Activated T-cell treated with anti-CD3 and anti-CD28 coated beads for 1 hour (primary cell): ENCODE data around the gene AKAP9.
"Not testable (repeated sequence)": the region's sequence is repeated elsewhere in the genome, so short reads cannot be mapped to it uniquely, and the experiment has no call there.

Source experiments
- DNase-seq: peaks from one replicate; pipeline ENCODE4 v3.0.0-alpha.2; 2020; ENCODE audit warnings: low read depth

AKAP9 gene

DNA sequence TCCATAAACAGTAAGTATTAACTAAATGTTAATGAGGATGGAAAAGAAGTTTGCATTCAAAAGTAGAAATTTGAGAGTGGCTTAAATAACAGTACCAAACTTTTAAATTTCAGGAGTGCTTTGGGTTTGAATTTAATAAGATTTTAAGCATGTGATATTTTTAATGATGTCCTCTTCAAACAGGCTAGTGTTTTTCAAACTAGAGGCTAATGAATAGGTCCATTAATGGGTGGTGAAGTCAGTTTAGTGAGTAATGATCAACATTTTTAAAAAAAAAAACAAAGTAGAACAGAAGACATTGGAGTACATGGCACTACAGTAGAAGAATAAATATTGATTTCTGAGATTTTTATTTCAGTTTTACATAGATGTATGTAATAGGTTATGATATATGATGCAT is 72.9 kb downstream of the AKAP9 start:
- DNase-seq, result no peak

- DNase-seq, result no peak
Measured at GRCh38 chr7:92020636-92021035, 80.0 kb downstream of the AKAP9 start.

GRCh38 chr7:92025260-92025659 is 84.6 kb downstream of the AKAP9 start:
- DNase-seq, result no peak

DNA sequence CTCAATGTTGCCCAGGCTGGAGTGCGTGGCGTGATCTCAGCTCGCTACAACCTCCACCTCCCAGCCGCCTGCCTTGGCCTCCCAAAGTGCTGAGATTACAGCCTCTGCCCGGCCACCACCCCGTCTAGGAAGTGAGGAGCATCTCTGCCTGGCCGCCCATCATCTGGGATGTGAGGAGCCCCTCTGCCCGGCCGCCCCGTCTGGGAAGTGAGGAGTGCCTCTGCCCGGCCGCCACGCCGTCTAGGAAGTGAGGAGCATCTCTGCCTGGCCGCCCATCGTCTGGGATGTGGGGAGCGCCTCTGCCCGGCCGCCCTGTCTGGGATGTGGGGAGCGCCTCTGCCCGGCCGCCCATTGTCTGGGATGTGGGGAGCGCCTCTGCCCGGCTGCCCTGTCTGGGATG is 86.0 kb downstream of the AKAP9 start:
- not testable (repeated sequence) for DNase-seq

GRCh38 chr7:92027128-92027527 is 86.5 kb downstream of the AKAP9 start:
- not testable (repeated sequence) for DNase-seq

GRCh38 chr7:92028226-92028625 is 87.6 kb downstream of the AKAP9 start:
- no peak for DNase-seq

DNA sequence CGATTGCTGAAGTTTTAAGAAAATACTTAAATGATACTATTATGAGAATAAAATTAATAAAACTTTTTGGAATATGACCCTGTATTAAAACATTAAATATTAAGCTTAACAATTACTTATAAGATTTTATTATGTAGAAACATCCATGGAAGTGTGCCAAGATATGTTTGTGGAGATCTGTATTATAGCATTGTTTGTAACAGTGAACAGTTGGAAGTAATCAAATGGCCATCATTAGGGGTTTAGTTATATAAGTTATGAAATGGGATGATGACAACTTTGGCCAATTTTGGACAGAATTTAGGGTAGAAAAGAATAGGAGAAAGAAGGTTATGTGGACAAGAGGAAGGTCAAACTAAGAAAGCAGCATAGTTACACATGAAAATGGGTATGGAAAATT is 88.0 kb downstream of the AKAP9 start:
- no peak for DNase-seq

DNA sequence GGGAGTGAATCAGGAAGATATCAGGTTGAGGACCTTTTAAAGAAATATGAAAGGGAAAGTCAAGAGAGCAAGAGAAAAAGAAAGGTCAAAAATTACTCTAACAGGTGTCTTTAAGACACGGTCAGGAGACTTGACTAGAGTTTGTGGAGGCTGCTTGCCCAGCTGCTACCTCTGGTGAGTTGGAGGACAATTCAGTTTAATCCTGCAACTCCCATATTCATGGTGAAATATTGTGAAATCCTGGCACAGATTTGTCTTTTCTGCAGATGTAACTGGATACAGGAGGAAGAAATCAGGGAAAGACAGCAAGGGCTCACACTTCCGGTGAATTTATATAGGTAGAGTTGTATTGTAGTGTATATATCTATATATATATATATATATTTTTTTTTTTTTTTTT is 93.5 kb downstream of the AKAP9 start:
- no peak for DNase-seq

GRCh38 chr7:92035576-92035975 is 94.9 kb downstream of the AKAP9 start:
- DNase-seq, result no peak

DNA sequence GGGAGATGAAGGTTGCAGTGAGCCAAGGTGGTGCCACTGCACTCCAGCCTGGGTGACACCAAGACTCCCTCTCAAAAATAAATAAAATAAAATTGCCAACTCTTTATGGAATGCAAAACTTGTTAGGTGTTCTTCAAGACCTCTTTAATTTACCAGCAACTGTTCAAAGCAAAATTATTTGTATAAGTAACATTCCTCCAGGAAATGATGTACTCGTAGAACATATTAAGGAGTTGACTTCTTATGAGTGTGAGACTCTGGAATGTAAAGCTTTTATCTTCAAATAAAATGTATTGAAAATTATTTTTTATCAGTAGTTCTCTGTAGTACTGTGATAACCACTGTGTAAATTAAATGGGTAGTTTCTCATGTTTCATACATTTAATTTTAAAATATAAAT is 99.2 kb downstream of the AKAP9 start:
- no peak for DNase-seq

GRCh38 chr7:92042056-92042737 is 101.5 kb downstream of the AKAP9 start:
- no peak for DNase-seq

- no peak for DNase-seq
Measured at GRCh38 chr7:92043098-92043497, 102.4 kb downstream of the AKAP9 start.

- no peak for DNase-seq
Measured at GRCh38 chr7:92043637-92044036, 103.0 kb downstream of the AKAP9 start.

DNA sequence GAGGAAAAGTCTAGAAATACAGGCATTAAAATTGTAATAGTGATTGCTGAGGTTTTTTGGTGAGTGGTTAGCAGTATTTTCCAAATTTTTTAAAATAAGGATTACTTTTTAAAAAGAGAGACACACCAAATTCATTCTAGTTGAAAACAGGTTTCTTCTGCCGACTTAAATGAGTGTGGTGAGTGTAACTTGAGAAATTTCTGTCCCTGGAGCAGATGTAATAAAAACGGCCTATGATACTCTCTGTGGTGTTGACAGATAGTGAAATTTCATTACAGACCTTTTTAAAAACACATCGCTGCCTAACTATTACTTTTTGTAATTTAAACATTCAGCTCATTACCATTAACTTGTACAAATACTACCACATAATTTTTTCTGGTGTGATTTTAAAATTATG is 103.5 kb downstream of the AKAP9 start:
- DNase-seq, result no peak

DNA sequence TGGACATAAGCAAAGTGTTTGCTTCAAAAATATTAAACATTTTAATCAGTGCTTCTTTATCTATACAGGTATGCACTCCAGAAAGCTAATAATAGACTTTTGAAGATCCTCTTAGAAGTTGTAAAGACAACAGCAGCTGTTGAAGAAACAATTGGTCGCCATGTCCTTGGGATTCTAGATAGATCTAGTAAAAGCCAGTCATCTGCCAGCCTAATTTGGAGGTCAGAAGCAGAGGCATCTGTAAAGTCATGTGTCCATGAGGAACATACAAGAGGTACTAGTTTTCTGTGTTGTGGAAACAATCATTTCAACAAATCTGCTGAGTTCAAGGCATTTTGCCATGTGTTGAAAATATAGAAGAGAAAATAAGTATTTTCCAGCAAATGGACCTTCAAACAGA is 104.3 kb downstream of the AKAP9 start:
- no peak for DNase-seq

GRCh38 chr7:92051655-92052054 is 111.0 kb downstream of the AKAP9 start:
- no peak for DNase-seq

- DNase-seq, result no peak
Measured at GRCh38 chr7:92052159-92052558, 111.5 kb downstream of the AKAP9 start.

GRCh38 chr7:92052684-92053083 is 112.0 kb downstream of the AKAP9 start:
- no peak for DNase-seq

- DNase-seq, result no peak
Measured at GRCh38 chr7:92053312-92053711, 112.7 kb downstream of the AKAP9 start.

GRCh38 chr7:92056286-92056685 is 115.6 kb downstream of the AKAP9 start:
- DNase-seq, result no peak

DNA sequence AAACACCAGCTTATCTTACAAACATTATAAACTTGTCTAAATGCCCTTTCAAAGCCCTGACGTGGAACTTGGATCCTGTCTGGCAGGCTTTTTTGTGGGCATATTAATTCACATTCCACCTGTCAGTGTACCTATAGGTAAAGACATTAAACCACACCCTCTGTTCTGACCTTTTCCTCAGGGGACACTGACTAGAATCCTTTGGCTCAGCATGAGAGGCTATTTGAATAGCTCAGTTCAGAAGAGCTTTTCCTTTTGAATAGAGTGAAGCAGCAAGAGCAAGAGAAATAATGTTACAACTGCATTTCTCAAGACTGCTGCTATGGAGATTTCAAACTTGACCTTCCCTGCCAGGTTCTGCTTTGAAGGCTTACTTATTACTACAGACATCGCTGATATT is 116.7 kb downstream of the AKAP9 start:
- no peak for DNase-seq

DNA sequence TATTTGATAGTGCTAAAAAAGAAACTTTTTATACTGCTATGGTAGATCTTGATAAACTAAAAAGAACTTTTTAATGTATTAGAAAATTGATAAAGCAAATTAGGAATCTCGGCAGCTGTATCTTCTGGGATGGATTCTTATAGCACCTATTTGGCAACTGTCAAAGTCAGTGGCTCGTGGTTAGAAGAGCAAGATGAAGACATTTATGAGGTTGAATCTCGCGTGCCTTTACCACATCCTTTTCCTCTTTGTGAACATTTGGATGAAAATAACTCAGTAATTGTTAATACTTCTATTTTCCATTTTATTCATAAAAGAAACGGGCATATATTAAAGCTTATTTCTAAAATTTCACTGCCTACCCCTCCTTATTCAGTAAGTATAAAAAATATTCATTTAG is 117.4 kb downstream of the AKAP9 start:
- DNase-seq, result no peak

DNA sequence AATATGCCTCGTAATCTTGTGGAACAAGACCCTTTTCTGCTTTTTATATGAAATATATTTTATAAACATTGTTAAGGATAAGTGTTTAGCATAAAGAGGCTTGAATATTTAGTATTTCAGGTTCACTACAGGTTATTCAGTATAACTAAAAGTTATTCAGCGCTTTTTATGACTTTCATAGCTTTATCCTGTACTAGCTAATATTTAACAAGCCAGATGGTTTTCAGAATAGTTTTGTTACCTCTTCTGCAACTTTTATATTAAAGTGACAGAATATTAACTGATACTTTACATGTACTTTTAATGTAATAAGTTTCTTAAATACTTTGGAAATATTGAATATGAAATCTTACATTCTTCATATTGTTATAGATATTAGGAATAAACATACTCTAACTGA is 118.2 kb downstream of the AKAP9 start:
- no peak for DNase-seq

- DNase-seq, result no peak
Measured at GRCh38 chr7:92061154-92061553, 120.5 kb downstream of the AKAP9 start.
